Endodermal cell (in vitro differentiated cells): ENCODE results near the gene ZC3H7A. TPM values are rescaled to one million over a fixed set of nuclear protein-coding genes. Genes with fewer than 3 reads are reported as not detected.

Experiments used
- DNase-seq: peaks from one replicate; pipeline ENCODE4 v3.0.0-alpha.2; 2017
- H3K27ac ChIP-seq: 2 replicates; pipeline ENCODE4 v1.5.1; 2013; ENCODE audit warnings: mild to moderate bottlenecking, low read depth, low read length, moderate library complexity
- H3K27me3 ChIP-seq: 2 replicates; pipeline ENCODE4 v1.6.1; 2013; ENCODE audit warnings: mild to moderate bottlenecking, low read length, moderate library complexity; ENCODE audit not compliant: insufficient read depth, control insufficient read depth, poor library complexity, severe bottlenecking
- H3K36me3 ChIP-seq: 2 replicates; pipeline ENCODE4 v1.7.0; 2013; ENCODE audit warnings: mild to moderate bottlenecking, low read length, moderate library complexity; ENCODE audit not compliant: control insufficient read depth, insufficient read depth
- H3K4me1 ChIP-seq: one replicate; pipeline ENCODE4 v1.7.0; 2013; ENCODE audit warnings: low read length; ENCODE audit not compliant: control insufficient read depth, insufficient read depth
- H3K4me3 ChIP-seq: 2 replicates; pipeline ENCODE4 v1.5.1; 2013; ENCODE audit warnings: mild to moderate bottlenecking, low read length, moderate library complexity
- H3K9ac ChIP-seq: 2 replicates; pipeline ENCODE4 v1.6.1; 2013; ENCODE audit warnings: mild to moderate bottlenecking, low read length, moderate library complexity; ENCODE audit not compliant: poor library complexity, severe bottlenecking; ENCODE audit errors: extremely low read depth
- H3K9me3 ChIP-seq: 2 replicates; pipeline ENCODE4 v1.6.1; 2013; ENCODE audit warnings: mild to moderate bottlenecking, low read length, moderate library complexity; ENCODE audit not compliant: control insufficient read depth
- H3K27ac Mint-ChIP-seq: 2 replicates; pipeline ENCODE4 v1.8.0; 2020; ENCODE audit warnings: mixed read lengths
- H3K27me3 Mint-ChIP-seq: 2 replicates; pipeline ENCODE4 v1.8.0; 2021; ENCODE audit warnings: mild to moderate bottlenecking, mixed read lengths; ENCODE audit not compliant: insufficient read depth
- H3K36me3 Mint-ChIP-seq: 2 replicates; pipeline ENCODE4 v1.8.0; 2020; ENCODE audit warnings: low read depth, mixed read lengths
- H3K4me1 Mint-ChIP-seq: 2 replicates; pipeline ENCODE4 v1.8.0; 2020; ENCODE audit warnings: mixed read lengths
- H3K4me3 Mint-ChIP-seq: 2 replicates; pipeline ENCODE4 v1.8.0; 2020; ENCODE audit warnings: mild to moderate bottlenecking, moderate library complexity, mixed read lengths
- H3K9me3 Mint-ChIP-seq: 2 replicates; pipeline ENCODE4 v1.8.0; 2020; ENCODE audit warnings: mild to moderate bottlenecking, mixed read lengths
- WGBS, 2 experiments: methylation state at CpG; one replicate each; pipeline versions ENCODE4 v1.1.5 to v1.1.7; 2013; ENCODE audit warnings: missing lambda C conversion rate in 2 of 2, mixed read lengths in 1 of 2; ENCODE audit not compliant: insufficient coverage in 1 of 2, insufficient read length in 1 of 2; 5-methylcytosine and 5-hydroxymethylcytosine counted together
- total RNA-seq, 2 donors: library from RNA; stranded (reverse); fragmentation: NEBNext Ultra II Directional in 1 of 2; extraction: Animal tissue kit (Norgen Biotek cat#: 25700) in 1 of 2; gene quantifications; 2 replicates in 1 of 2; 3 replicates in 1 of 2; pipeline ENCODE4 v1.2.1, GENCODE V29; 2021
- TF ChIP-seq, protein P1 (sequence below): fragments of 200-600 bp; sonication (generic); conservative IDR thresholded peaks from 2 replicates; pipeline ENCODE4 v1.5.0; 2021; ENCODE audit warnings: antibody characterized with exemption, mild to moderate bottlenecking

The ZC3H7A gene
- total RNA-seq, 2 donors from 2014 or later = 37.7 to 38.5 TPM

DNA sequence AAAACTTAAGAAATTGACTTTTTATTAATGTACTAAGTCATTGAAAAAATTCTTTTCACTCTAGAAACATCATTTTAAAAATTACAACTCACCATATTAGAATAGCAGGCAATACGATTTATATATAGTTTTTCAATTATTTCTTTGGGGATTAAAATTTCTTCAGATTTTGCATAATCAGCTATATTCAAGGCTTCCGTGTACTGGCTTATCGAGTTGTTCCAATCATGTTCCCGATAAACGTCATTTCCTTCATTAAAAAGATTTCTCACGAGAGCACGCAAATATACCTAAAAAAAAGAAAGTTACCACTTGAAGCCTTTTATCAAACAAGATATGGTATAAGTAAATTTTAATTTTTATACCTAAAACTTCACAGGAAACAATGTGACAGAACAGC lies 18.0 kb downstream of the ZC3H7A start:
- DNase-seq = no peak
- 95 to 96% methylated on average over 3 to 6 of the region's 7 CpGs for WGBS, 2 experiments
- Histone ChIP-seq H3K4me1 (peaks cover 5% of the 10 kb centered on the region), H3K27me3 (no peaks in the 10 kb centered on the region), H3K36me3 (peaks cover 71% of the 10 kb centered on the region), H3K9me3 (no peaks in the 10 kb centered on the region), H3K4me3 (no peak overlapping the region), H3K9ac (no peak overlapping the region), H3K27ac (no peak overlapping the region)
- TF ChIP-seq, protein P1, sequence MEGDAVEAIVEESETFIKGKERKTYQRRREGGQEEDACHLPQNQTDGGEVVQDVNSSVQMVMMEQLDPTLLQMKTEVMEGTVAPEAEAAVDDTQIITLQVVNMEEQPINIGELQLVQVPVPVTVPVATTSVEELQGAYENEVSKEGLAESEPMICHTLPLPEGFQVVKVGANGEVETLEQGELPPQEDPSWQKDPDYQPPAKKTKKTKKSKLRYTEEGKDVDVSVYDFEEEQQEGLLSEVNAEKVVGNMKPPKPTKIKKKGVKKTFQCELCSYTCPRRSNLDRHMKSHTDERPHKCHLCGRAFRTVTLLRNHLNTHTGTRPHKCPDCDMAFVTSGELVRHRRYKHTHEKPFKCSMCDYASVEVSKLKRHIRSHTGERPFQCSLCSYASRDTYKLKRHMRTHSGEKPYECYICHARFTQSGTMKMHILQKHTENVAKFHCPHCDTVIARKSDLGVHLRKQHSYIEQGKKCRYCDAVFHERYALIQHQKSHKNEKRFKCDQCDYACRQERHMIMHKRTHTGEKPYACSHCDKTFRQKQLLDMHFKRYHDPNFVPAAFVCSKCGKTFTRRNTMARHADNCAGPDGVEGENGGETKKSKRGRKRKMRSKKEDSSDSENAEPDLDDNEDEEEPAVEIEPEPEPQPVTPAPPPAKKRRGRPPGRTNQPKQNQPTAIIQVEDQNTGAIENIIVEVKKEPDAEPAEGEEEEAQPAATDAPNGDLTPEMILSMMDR = no peak
- Mint-ChIP-seq H3K36me3 (peaks cover 34% of the 10 kb centered on the region), H3K4me1 (peaks cover 10% of the 10 kb centered on the region), H3K4me3 (no peak overlapping the region), H3K9me3 (no peaks in the 10 kb centered on the region), H3K27me3 (no peaks in the 10 kb centered on the region), H3K27ac (no peak overlapping the region)

DNA sequence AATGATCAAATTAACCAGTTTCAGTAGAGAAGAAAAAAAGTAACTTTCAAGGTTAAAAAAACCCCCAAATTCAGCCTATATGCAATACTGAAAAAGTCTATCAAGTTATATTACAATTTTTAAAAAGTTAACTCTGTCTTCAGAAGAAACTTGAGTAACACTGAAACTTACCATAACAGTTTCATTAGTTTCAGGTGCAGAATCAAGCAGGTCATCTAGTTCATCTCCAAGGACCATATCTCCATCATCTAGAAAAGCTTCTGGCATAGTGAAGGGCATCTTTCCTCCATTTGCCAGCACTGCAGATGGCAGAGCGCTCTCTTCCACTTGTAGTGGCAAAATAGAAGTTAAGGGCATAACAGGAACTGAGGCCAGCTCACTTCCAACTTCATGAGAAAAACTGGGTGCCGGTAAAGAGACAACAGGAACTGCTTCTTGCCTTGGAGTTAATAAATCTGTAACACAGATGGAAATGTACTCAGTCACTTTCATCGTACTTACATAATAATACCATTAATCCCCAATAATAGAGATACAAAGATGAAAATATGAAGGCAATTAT lies 22.9 kb downstream of the ZC3H7A start:
- WGBS, 2 experiments = 92 to 93% methylated on average over 2 of the region's 3 CpGs
- Histone ChIP-seq H3K36me3 (peaks cover 82% of the 10 kb centered on the region), H3K9ac (no peak overlapping the region), H3K27ac (no peak overlapping the region), H3K4me3 (no peak overlapping the region), H3K27me3 (no peaks in the 10 kb centered on the region), H3K4me1 (no peaks in the 10 kb centered on the region), H3K9me3 (no peaks in the 10 kb centered on the region)
- H3K27ac Mint-ChIP-seq = no peak overlapping the region
- no peaks in the 10 kb centered on the region for H3K4me1 Mint-ChIP-seq
- peaks cover 57% of the 10 kb centered on the region for H3K36me3 Mint-ChIP-seq
- TF ChIP-seq, protein P1 = no peak
- no peaks in the 10 kb centered on the region for H3K27me3 Mint-ChIP-seq
- H3K4me3 Mint-ChIP-seq = no peak overlapping the region
- no peak for DNase-seq
- H3K9me3 Mint-ChIP-seq = no peaks in the 10 kb centered on the region

DNA sequence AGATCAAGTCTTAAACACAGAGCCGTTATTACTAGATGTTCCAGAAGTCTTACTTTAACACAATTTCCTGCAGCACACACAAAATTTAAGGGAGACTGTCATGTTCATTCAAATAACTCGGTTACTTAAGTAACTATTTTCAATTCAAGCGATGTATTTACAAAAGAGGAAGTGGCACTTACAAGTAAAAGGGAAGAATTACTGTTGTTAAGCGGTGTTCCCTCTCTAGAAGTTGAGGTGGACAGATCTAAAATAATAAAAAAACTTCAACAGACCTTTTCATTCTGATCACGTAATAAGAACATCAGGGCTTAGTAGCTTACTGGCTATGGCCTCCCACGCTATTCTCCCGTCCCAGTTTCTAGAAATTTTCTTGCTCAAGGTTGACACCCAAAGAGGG lies 28.2 kb downstream of the ZC3H7A start:
- Mint-ChIP-seq H3K9me3 (no peaks in the 10 kb centered on the region), H3K36me3 (peaks cover 63% of the 10 kb centered on the region), H3K4me1 (no peaks in the 10 kb centered on the region), H3K27me3 (no peaks in the 10 kb centered on the region), H3K4me3 (no peak overlapping the region), H3K27ac (no peak overlapping the region)
- no peak overlapping the region for H3K4me3 ChIP-seq
- H3K9ac ChIP-seq = no peak overlapping the region
- TF ChIP-seq, protein P1 = no peak
- H3K4me1 ChIP-seq = no peaks in the 10 kb centered on the region
- DNase-seq = no peak
- H3K9me3 ChIP-seq = no peaks in the 10 kb centered on the region
- no peak overlapping the region for H3K27ac ChIP-seq
- WGBS, 2 experiments = 95 to 98% methylated on average over 7 of the region's 7 CpGs
- no peaks in the 10 kb centered on the region for H3K27me3 ChIP-seq
- H3K36me3 ChIP-seq = peaks cover 78% of the 10 kb centered on the region
